Type B pancreatic cell (in vitro differentiated cells): ENCODE data around the gene SNRNP25. TPM values are rescaled to one million over a fixed set of nuclear protein-coding genes. Genes with fewer than 3 reads are reported as not detected.

Source experiments
- DNase-seq: peaks from one replicate; pipeline ENCODE4 v3.0.0; 2021; ENCODE audit warnings: mixed read lengths; ENCODE audit not compliant: unreplicated experiment; ENCODE audit errors: extremely low spot score
- H3K27ac Mint-ChIP-seq: 2 replicates; pipeline ENCODE4 v1.8.0; 2021; ENCODE audit warnings: mild to moderate bottlenecking, mixed read lengths
- H3K27me3 Mint-ChIP-seq: 2 replicates; pipeline ENCODE4 v1.8.0; 2021; ENCODE audit warnings: mixed read lengths
- H3K36me3 Mint-ChIP-seq: 2 replicates; pipeline ENCODE4 v1.8.0; 2021; ENCODE audit warnings: mixed read lengths
- H3K4me1 Mint-ChIP-seq: one replicate; pipeline ENCODE4 v1.8.0; 2021; ENCODE audit warnings: mixed read lengths; ENCODE audit not compliant: unreplicated experiment
- H3K4me3 Mint-ChIP-seq: 2 replicates; pipeline ENCODE4 v1.8.0; 2021; ENCODE audit warnings: mild to moderate bottlenecking, mixed read lengths
- H3K9me3 Mint-ChIP-seq: 2 replicates; pipeline ENCODE4 v1.8.0; 2021; ENCODE audit warnings: mixed read lengths
- total RNA-seq: library from RNA; stranded (reverse); gene quantifications from 2 replicates; pipeline ENCODE4 v1.2.1, GENCODE V29; 2021; ENCODE audit warnings: low replicate concordance
- TF ChIP-seq, protein P1 (sequence below): fragments of 200-600 bp; sonication (generic); conservative IDR thresholded peaks from 2 replicates; pipeline ENCODE4 v1.5.0; 2021; ENCODE audit warnings: antibody characterized with exemption, mild to moderate bottlenecking

Gene SNRNP25
- total RNA-seq, 1 donor from 2014 or later, result 48.7 TPM

GRCh38 chr16:54237-54581, 581 bp downstream of the SNRNP25 start:
- peaks cover 23% of the 10 kb centered on the region for H3K36me3 Mint-ChIP-seq
- H3K9me3 Mint-ChIP-seq, result no peaks in the 10 kb centered on the region

DNA sequence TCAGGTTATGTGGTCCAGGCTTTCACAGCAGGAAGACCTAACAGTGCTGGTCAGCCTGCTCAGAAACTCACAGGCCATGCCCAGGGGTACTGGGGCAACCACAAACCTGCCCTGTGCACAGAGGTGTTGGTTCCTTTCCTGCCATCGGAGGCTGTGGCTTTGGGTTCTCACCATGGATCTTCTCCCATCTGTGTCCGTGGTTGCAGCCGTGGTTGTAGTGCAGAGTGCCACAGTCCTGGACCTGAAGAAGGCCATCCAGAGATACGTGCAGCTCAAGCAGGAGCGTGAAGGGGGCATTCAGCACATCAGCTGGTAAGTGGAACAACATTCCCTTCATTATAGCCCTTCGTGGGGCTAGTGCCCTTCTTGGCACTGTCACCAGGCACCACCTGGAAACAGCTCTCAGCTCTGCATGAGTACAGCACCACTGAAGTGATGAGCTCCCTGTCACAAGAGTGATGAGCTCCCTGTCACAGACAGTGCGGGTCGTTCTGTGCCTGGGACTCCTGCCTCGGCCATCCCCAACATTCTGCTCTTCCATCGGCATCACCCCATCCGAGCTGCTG, 2.0 kb downstream of the SNRNP25 start:
- Mint-ChIP-seq H3K9me3 (no peaks in the 10 kb centered on the region), H3K4me1 (peaks cover 11% of the 10 kb centered on the region), H3K27me3 (no peaks in the 10 kb centered on the region), H3K4me3 (peak overlapping the region; percentile 81), H3K27ac (no peak overlapping the region), H3K36me3 (peaks cover 20% of the 10 kb centered on the region)
- DNase-seq, result no peak
- TF ChIP-seq, protein P1, sequence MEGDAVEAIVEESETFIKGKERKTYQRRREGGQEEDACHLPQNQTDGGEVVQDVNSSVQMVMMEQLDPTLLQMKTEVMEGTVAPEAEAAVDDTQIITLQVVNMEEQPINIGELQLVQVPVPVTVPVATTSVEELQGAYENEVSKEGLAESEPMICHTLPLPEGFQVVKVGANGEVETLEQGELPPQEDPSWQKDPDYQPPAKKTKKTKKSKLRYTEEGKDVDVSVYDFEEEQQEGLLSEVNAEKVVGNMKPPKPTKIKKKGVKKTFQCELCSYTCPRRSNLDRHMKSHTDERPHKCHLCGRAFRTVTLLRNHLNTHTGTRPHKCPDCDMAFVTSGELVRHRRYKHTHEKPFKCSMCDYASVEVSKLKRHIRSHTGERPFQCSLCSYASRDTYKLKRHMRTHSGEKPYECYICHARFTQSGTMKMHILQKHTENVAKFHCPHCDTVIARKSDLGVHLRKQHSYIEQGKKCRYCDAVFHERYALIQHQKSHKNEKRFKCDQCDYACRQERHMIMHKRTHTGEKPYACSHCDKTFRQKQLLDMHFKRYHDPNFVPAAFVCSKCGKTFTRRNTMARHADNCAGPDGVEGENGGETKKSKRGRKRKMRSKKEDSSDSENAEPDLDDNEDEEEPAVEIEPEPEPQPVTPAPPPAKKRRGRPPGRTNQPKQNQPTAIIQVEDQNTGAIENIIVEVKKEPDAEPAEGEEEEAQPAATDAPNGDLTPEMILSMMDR, result no peak

More at GRCh38 chr16:54237-54581, 581 bp downstream of the SNRNP25 start:
- H3K27me3 Mint-ChIP-seq, result no peaks in the 10 kb centered on the region
- TF ChIP-seq, protein P1, result no peak
- no peak for DNase-seq
- peak overlapping the region; percentile 99 for H3K4me3 Mint-ChIP-seq
- peaks cover 11% of the 10 kb centered on the region for H3K4me1 Mint-ChIP-seq
- H3K27ac Mint-ChIP-seq, result no peak overlapping the region

DNA sequence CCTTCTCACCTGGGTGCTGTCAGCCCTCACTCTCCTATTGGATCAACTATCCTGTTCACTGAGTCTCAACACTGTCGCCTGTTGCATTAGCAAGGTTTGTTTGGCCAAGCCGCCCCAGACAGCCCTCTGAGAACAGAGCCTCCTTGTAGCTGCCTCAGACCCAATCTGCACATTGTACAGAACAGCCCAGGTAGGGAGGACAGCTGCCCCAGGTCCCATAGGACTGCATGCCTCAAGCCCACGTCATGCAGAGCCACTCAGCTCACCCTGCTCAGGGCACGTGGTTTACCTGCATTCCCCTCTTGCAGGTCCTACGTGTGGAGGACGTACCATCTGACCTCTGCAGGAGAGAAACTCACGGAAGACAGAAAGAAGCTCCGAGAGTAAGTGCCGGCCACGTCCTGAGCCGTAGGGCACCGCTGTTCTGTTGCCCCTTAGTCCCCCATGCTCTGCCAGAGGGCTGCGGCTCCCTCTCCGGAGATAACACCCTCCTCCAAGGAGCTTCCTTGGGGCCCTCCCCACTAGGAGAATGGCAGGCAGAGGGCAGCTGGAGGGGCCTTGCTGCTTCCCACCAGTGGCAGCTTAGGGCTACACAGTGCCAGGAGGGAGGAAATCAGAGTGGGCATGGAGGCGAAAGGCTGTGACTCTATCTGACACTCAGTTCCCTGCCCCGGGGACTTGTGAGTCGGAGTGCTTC, 2.8 kb downstream of the SNRNP25 start:
- TF ChIP-seq, protein P1, result no peak
- Mint-ChIP-seq H3K4me1 (peaks cover 6% of the 10 kb centered on the region), H3K36me3 (peaks cover 15% of the 10 kb centered on the region), H3K9me3 (no peaks in the 10 kb centered on the region), H3K27me3 (no peaks in the 10 kb centered on the region), H3K27ac (no peak overlapping the region), H3K4me3 (peak overlapping the region; percentile 73)
- no peak for DNase-seq

- peaks cover 4% of the 10 kb centered on the region for H3K4me1 Mint-ChIP-seq
- H3K27me3 Mint-ChIP-seq, result no peaks in the 10 kb centered on the region
- no peaks in the 10 kb centered on the region for H3K9me3 Mint-ChIP-seq
- no peak for DNase-seq
- H3K4me3 Mint-ChIP-seq, result no peak overlapping the region
- H3K36me3 Mint-ChIP-seq, result peaks cover 13% of the 10 kb centered on the region
- H3K27ac Mint-ChIP-seq, result no peak overlapping the region
- TF ChIP-seq, protein P1, result no peak
These were observed 4.1 kb downstream of the SNRNP25 start for GRCh38 chr16:57711-58110.

DNA sequence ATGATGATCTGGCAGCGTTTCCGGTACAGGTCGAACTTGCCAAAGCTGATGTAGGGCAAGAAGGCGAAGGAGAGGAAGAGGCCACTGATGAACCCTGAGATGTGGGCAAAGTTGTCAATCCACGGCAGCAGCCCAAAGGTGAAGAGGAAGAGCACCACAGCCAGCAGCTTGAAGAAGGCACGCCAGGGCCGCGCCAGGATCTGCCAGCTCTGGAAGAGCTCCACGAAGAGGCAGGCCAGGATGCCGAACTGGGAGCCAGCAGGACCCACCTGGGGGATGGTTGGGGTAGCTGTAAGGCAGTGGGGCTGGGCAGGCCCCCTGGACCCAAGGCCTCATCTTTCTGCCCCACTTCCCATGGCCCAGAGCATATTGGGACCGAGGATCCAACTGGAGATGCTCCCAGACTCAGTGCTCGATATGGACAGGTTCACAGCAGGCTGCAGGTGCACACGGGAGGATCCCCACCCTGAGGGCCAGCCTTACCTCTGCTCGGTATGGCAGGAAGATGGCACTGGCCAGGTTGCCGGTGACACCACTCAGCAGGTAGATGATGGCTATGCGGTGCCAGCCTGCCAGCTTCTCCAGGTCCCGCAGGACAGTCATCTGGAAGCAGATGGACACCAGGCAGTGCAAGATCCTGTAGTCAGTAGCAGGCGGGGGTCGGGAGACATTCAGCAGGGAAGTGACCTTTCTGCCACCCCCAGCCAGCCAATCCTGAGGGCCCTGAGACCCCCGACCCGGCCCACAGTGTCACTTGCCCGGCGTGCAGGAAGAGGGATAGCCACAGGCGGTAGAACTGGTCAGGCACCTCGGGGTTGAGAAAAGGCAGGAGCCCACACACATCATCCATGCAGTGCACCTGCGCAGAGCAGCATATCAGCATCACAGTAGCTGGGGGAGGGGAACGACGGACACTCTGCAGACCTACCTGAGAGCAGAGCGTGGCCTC, 5.1 kb downstream of the SNRNP25 start:
- TF ChIP-seq, protein P1, result no peak
- H3K36me3 Mint-ChIP-seq, result peaks cover 10% of the 10 kb centered on the region
- H3K4me1 Mint-ChIP-seq, result no peaks in the 10 kb centered on the region
- no peaks in the 10 kb centered on the region for H3K9me3 Mint-ChIP-seq
- no peaks in the 10 kb centered on the region for H3K27me3 Mint-ChIP-seq
- no peak for DNase-seq
- no peak overlapping the region for H3K27ac Mint-ChIP-seq
- no peak overlapping the region for H3K4me3 Mint-ChIP-seq
